Central memory CD8-positive, alpha-beta T cell (primary cell): ENCODE measurements around the gene USH2A.
"Not testable (repeated sequence)": the region's sequence is repeated elsewhere in the genome, so short reads cannot be mapped to it uniquely, and the experiment has no call there.

Source experiments
- ATAC-seq: fragments of 150-1000 bp; cut with Tn5 transposase; replicated peaks from 2 replicates; pipeline ENCODE4 v1.10.0; 2022; ENCODE audit warnings: mild to moderate bottlenecking, moderate FRiP score, moderate number of reproducible peaks; ENCODE audit not compliant: poor library complexity, severe bottlenecking; ENCODE audit errors: extremely low read depth
- DNase-seq, 2 donors: peaks; one replicate each; pipeline ENCODE4 v3.0.0; 2021; ENCODE audit warnings: low spot score in 2 of 2
- H3K27ac Mint-ChIP-seq: one replicate; pipeline ENCODE4 v1.8.0; 2022; ENCODE audit warnings: low read depth, mild to moderate bottlenecking, moderate library complexity, mixed read lengths
- H3K27me3 Mint-ChIP-seq: one replicate; pipeline ENCODE4 v1.8.0; 2022; ENCODE audit warnings: mixed read lengths
- H3K36me3 Mint-ChIP-seq: one replicate; pipeline ENCODE4 v1.8.0; 2022; ENCODE audit warnings: mild to moderate bottlenecking, moderate library complexity, mixed read lengths; ENCODE audit not compliant: insufficient read depth
- H3K4me1 Mint-ChIP-seq: one replicate; pipeline ENCODE4 v1.8.0; 2022; ENCODE audit warnings: mixed read lengths
- H3K4me3 Mint-ChIP-seq: one replicate; pipeline ENCODE4 v1.8.0; 2022; ENCODE audit warnings: mild to moderate bottlenecking, moderate library complexity, mixed read lengths
- H3K9me3 Mint-ChIP-seq: one replicate; pipeline ENCODE4 v1.8.0; 2022; ENCODE audit warnings: mixed read lengths

The USH2A gene

GRCh38 chr1:216032961-216033614 lies 390.2 kb downstream of the USH2A start:
- ATAC-seq (no peak), DNase-seq (no peak)
- Mint-ChIP-seq H3K27ac (no peak overlapping the region), H3K9me3 (peaks cover 22% of the 10 kb centered on the region), H3K36me3 (peaks cover 1% of the 10 kb centered on the region), H3K4me3 (no peak overlapping the region), H3K4me1 (no peaks in the 10 kb centered on the region), H3K27me3 (no peaks in the 10 kb centered on the region)

GRCh38 chr1:216032284-216032683 lies 391.0 kb downstream of the USH2A start:
- Mint-ChIP-seq H3K36me3 (no peaks in the 10 kb centered on the region), H3K9me3 (peaks cover 22% of the 10 kb centered on the region), H3K4me3 (no peak overlapping the region), H3K4me1 (no peaks in the 10 kb centered on the region), H3K27me3 (no peaks in the 10 kb centered on the region), H3K27ac (no peak overlapping the region)
- no peak for ATAC-seq
- no peak for DNase-seq

GRCh38 chr1:216028631-216029030 lies 394.6 kb downstream of the USH2A start:
- Mint-ChIP-seq H3K4me1 (no peaks in the 10 kb centered on the region), H3K4me3 (no peak overlapping the region), H3K27me3 (no peaks in the 10 kb centered on the region), H3K36me3 (no peaks in the 10 kb centered on the region), H3K27ac (no peak overlapping the region), H3K9me3 (peaks cover 18% of the 10 kb centered on the region)
- ATAC-seq (no peak), DNase-seq (no peak)

- H3K4me3 Mint-ChIP-seq = no peak overlapping the region
- no peaks in the 10 kb centered on the region for H3K4me1 Mint-ChIP-seq
- H3K27me3 Mint-ChIP-seq = no peaks in the 10 kb centered on the region
- DNase-seq (no peak), ATAC-seq (no peak)
- peaks cover 19% of the 10 kb centered on the region for H3K9me3 Mint-ChIP-seq
- H3K36me3 Mint-ChIP-seq = no peaks in the 10 kb centered on the region
- H3K27ac Mint-ChIP-seq = no peak overlapping the region
These were observed 398.7 kb downstream of the USH2A start for GRCh38 chr1:216024546-216024945.

GRCh38 chr1:216020743-216021345 lies 402.4 kb downstream of the USH2A start:
- Mint-ChIP-seq H3K4me1 (no peaks in the 10 kb centered on the region), H3K36me3 (no peaks in the 10 kb centered on the region), H3K27me3 (no peaks in the 10 kb centered on the region), H3K27ac (no peak overlapping the region), H3K4me3 (no peak overlapping the region), H3K9me3 (peaks cover 23% of the 10 kb centered on the region)
- DNase-seq (no peak), ATAC-seq (no peak)

- Mint-ChIP-seq H3K27ac (no peak overlapping the region), H3K36me3 (no peaks in the 10 kb centered on the region), H3K4me1 (no peaks in the 10 kb centered on the region), H3K27me3 (no peaks in the 10 kb centered on the region), H3K9me3 (peaks cover 32% of the 10 kb centered on the region), H3K4me3 (no peak overlapping the region)
- no peak for ATAC-seq
- DNase-seq = no peak
These were observed 408.1 kb downstream of the USH2A start for GRCh38 chr1:216015116-216015515.

- no peaks in the 10 kb centered on the region for H3K36me3 Mint-ChIP-seq
- peaks cover 36% of the 10 kb centered on the region for H3K9me3 Mint-ChIP-seq
- H3K27me3 Mint-ChIP-seq = no peaks in the 10 kb centered on the region
- no peak overlapping the region for H3K4me3 Mint-ChIP-seq
- H3K4me1 Mint-ChIP-seq = no peaks in the 10 kb centered on the region
- DNase-seq = no peak
- no peak overlapping the region for H3K27ac Mint-ChIP-seq
- no peak for ATAC-seq
These were observed 409.2 kb downstream of the USH2A start for GRCh38 chr1:216014086-216014485.

- H3K9me3 Mint-ChIP-seq = peaks cover 35% of the 10 kb centered on the region
- ATAC-seq, DNase-seq, H3K4me3 Mint-ChIP-seq, H3K36me3 Mint-ChIP-seq, H3K4me1 Mint-ChIP-seq, H3K27ac Mint-ChIP-seq, H3K27me3 Mint-ChIP-seq: not testable (repeated sequence)
These were observed 413.8 kb downstream of the USH2A start for GRCh38 chr1:216009456-216009855.

GRCh38 chr1:216005916-216006315 lies 417.3 kb downstream of the USH2A start:
- DNase-seq (no peak), ATAC-seq (no peak)
- Mint-ChIP-seq H3K36me3 (no peaks in the 10 kb centered on the region), H3K27me3 (no peaks in the 10 kb centered on the region), H3K4me1 (no peaks in the 10 kb centered on the region), H3K9me3 (peaks cover 21% of the 10 kb centered on the region), H3K27ac (no peak overlapping the region), H3K4me3 (no peak overlapping the region)

GRCh38 chr1:215992620-215993019 lies 430.6 kb downstream of the USH2A start:
- Mint-ChIP-seq H3K27ac (no peak overlapping the region), H3K27me3 (no peaks in the 10 kb centered on the region), H3K4me1 (no peaks in the 10 kb centered on the region), H3K36me3 (no peaks in the 10 kb centered on the region), H3K9me3 (peaks cover 11% of the 10 kb centered on the region), H3K4me3 (no peak overlapping the region)
- ATAC-seq = no peak
- DNase-seq = no peak

- no peaks in the 10 kb centered on the region for H3K4me1 Mint-ChIP-seq
- H3K4me3 Mint-ChIP-seq = no peak overlapping the region
- ATAC-seq (no peak), DNase-seq (no peak)
- no peaks in the 10 kb centered on the region for H3K27me3 Mint-ChIP-seq
- no peak overlapping the region for H3K27ac Mint-ChIP-seq
- H3K9me3 Mint-ChIP-seq = peaks cover 28% of the 10 kb centered on the region
- H3K36me3 Mint-ChIP-seq = no peaks in the 10 kb centered on the region
These were observed 436.0 kb downstream of the USH2A start for GRCh38 chr1:215987092-215987875.

GRCh38 chr1:215986401-215986800 lies 436.8 kb downstream of the USH2A start:
- H3K27ac Mint-ChIP-seq = no peak overlapping the region
- H3K27me3 Mint-ChIP-seq = no peaks in the 10 kb centered on the region
- H3K4me1 Mint-ChIP-seq = no peaks in the 10 kb centered on the region
- no peaks in the 10 kb centered on the region for H3K36me3 Mint-ChIP-seq
- peaks cover 32% of the 10 kb centered on the region for H3K9me3 Mint-ChIP-seq
- DNase-seq (no peak), ATAC-seq (no peak)
- no peak overlapping the region for H3K4me3 Mint-ChIP-seq

GRCh38 chr1:215983680-215984079 lies 439.6 kb downstream of the USH2A start:
- Mint-ChIP-seq H3K4me3 (no peak overlapping the region), H3K9me3 (peaks cover 21% of the 10 kb centered on the region), H3K27me3 (no peaks in the 10 kb centered on the region), H3K4me1 (no peaks in the 10 kb centered on the region), H3K27ac (no peak overlapping the region), H3K36me3 (no peaks in the 10 kb centered on the region)
- DNase-seq (no peak), ATAC-seq (no peak)
